Brain microvascular endothelial cell (primary cell): ENCODE measurements around the gene SPECC1L.

ENCODE experiments used
- DNase-seq: peaks from one replicate; pipeline ENCODE4 v3.0.0-alpha.2; 2020
- H3K27ac ChIP-seq: fragments of 250-450 bp; sonication (Bioruptor Pico); 2 replicates; pipeline ENCODE4 v1.5.1; 2020; ENCODE audit warnings: mild to moderate bottlenecking, moderate library complexity
- H3K27me3 ChIP-seq: fragments of 250-450 bp; sonication (Bioruptor Pico); replicated peaks from 2 replicates; pipeline ENCODE4 v1.5.1; 2020; ENCODE audit warnings: mild to moderate bottlenecking
- H3K36me3 ChIP-seq: fragments of 250-450 bp; sonication (Bioruptor Pico); replicated peaks from 2 replicates; pipeline ENCODE4 v1.5.1; 2020; ENCODE audit warnings: mild to moderate bottlenecking
- H3K4me3 ChIP-seq: 2 replicates; pipeline ENCODE4 v1.5.1; 2011; ENCODE audit warnings: low read depth, mild to moderate bottlenecking, control low read depth, low read length, moderate library complexity
- in situ Hi-C: cut with HindIII; loops from 2 replicates; pipeline ENCODE4 v1.10.0; 2017; ENCODE audit warnings: low sequenced_read_pairs, low pct_ligation_motif_present
- TF ChIP-seq, protein P1 (sequence below): IDR thresholded peaks from 2 replicates; pipeline ENCODE4 v1.5.1; 2011; ENCODE audit warnings: low read depth, mild to moderate bottlenecking, moderate library complexity, low read length, control low read depth, inconsistent platforms; ENCODE audit errors: missing control alignments

Gene SPECC1L

DNA sequence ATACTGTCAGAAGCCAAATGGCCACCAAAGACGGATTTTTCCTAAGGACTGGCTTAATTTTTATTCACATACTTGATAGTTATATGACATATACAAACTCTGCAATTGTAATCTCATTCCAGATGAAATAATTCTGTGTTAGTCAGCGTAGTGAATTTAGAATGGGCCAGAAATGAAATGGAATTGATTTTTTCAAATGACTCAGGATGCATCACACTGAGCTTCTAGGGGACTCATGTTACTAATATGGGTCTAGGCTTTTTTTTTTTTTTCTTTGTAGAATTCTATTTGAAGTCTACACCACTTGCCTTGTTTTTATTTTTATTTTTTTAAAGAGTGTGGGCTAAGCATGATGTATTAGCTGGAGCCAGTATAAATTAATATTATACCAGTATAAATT lies 62.7 kb downstream of the SPECC1L start:
- TF ChIP-seq, protein P1, sequence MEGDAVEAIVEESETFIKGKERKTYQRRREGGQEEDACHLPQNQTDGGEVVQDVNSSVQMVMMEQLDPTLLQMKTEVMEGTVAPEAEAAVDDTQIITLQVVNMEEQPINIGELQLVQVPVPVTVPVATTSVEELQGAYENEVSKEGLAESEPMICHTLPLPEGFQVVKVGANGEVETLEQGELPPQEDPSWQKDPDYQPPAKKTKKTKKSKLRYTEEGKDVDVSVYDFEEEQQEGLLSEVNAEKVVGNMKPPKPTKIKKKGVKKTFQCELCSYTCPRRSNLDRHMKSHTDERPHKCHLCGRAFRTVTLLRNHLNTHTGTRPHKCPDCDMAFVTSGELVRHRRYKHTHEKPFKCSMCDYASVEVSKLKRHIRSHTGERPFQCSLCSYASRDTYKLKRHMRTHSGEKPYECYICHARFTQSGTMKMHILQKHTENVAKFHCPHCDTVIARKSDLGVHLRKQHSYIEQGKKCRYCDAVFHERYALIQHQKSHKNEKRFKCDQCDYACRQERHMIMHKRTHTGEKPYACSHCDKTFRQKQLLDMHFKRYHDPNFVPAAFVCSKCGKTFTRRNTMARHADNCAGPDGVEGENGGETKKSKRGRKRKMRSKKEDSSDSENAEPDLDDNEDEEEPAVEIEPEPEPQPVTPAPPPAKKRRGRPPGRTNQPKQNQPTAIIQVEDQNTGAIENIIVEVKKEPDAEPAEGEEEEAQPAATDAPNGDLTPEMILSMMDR: no peak
- in situ Hi-C loops: loop anchor here (25.0 kb wide), 1 partner anchor 179 kb away; no protein-coding TSS in a partner anchor
- DNase-seq: peak; percentile 44
- Histone ChIP-seq H3K36me3 (peaks cover 23% of the 10 kb centered on the region), H3K27ac (no peak overlapping the region), H3K27me3 (no peaks in the 10 kb centered on the region), H3K4me3 (no peak overlapping the region)

DNA sequence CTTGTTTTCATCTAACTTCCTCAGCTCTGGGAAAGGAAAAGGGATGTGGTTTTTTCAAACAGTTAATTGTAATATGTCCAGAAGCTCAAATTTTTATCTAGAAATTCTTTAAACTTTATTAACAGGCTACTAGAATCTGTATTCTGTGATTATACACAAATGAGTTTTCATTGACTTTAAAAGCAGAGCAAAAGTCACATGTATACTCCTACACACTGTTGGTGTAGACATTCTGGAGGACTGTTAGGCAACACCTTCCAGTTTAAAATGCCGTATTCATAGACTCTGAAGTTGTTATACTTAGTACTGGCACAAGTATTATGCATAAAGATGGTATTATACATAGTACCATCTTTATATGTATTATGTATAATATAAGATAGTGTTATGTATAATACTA lies 64.9 kb downstream of the SPECC1L start:
- Histone ChIP-seq H3K4me3 (no peak overlapping the region), H3K36me3 (peaks cover 21% of the 10 kb centered on the region), H3K27me3 (no peaks in the 10 kb centered on the region), H3K27ac (no peak overlapping the region)
- TF ChIP-seq, protein P1: no peak
- DNase-seq: no peak
- in situ Hi-C loops: loop anchor here (25.0 kb wide), 1 partner anchor 177 kb away; no protein-coding TSS in a partner anchor

DNA sequence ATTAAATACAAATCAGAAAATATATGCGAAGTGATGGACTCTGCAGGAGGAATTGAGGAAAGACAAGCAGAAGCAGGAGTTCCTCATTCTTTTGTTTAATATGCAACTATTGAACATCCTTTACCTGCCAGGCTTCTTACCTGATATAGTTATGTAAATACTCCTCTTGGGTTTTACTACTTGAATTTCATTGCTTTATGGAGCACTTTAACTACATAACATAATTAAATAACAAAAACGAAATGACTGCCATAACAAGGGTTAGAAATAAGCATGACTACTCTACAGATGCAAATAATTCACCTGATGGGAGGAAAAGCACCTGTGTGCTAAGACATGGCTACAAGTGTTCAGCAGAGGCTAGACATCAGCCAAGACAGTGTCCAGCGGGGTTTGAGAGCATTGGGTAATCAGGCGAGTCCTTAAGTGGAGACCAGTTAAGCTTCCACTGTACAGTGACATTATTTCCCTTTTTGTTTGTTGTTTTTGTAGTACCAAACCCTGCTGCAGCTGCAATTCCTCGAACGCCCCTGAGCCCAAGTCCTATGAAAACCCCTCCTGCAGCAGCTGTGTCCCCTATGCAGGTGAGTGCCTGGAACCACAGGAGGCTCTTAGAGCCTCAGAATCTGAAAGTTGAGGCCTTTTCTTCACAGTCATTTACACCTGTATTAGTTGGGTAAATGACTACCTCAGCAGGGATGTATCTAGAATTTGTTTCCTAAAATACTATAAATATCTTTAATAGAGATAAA lies 67.4 kb downstream of the SPECC1L start:
- Histone ChIP-seq H3K36me3 (peaks cover 31% of the 10 kb centered on the region), H3K27ac (no peak overlapping the region), H3K4me3 (no peak overlapping the region), H3K27me3 (no peaks in the 10 kb centered on the region)
- no peak for DNase-seq
- TF ChIP-seq, protein P1: no peak
- in situ Hi-C loops: loop anchor here (25.0 kb wide), 1 partner anchor 174 kb away; no protein-coding TSS in a partner anchor

DNA sequence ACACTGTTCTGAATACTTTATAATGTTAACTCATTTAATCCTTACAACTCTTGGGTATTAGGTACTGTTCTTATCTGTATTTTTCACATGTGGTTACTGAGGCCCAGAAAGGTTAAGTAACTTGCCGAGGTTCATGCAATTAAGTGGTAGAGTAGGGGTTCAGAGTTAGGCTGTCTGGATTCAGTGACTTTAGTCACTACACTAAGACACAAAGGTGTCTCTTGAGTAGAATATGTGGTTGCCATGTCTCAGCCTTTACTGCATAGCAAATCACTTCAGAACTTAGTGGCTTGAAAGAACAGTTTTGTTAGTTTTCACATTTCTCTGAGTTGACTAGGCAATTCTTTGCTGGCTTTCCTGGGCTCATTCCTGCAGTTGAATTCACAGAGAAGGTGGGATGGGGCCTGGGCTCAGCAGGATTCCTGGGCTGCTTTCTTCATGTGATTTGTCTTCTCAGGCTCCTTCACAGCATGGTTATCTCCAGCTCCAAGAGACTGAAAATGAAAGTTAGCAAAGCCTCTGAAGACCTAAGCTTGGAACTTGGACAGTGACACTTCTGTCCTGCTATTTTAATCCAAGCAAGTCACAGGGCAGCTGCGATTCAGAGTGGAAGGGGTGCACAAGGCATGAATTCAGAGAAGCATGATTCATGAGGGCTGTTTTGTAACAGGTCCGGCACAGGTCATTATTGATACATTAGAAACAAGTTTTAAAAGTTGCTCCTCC lies 68.3 kb downstream of the SPECC1L start:
- in situ Hi-C loops: loop anchor here (25.0 kb wide), 1 partner anchor 173 kb away; no protein-coding TSS in a partner anchor
- H3K27me3 ChIP-seq: no peaks in the 10 kb centered on the region
- H3K27ac ChIP-seq: no peak overlapping the region
- no peak overlapping the region for H3K4me3 ChIP-seq
- H3K36me3 ChIP-seq: peaks cover 34% of the 10 kb centered on the region
- peak; percentile 48 for DNase-seq
- TF ChIP-seq, protein P1: no peak

DNA sequence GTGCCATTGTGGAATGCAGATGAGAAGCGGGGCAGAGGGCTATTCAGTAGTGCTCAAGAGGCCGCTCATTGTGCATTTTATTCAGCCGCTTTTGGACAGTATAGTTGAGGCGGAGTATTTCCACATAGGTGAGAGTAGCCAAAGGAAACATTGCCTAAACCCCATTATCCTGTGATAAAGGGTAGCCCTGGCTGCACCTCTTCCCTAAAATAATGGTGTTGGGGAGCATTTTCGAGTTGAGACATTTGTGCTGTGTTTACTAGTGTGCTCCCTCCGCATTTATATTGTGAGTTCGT lies 68.8 kb downstream of the SPECC1L start:
- TF ChIP-seq, protein P1: no peak
- H3K4me3 ChIP-seq: no peak overlapping the region
- H3K27me3 ChIP-seq: no peaks in the 10 kb centered on the region
- in situ Hi-C loops: loop anchor here (25.0 kb wide), 1 partner anchor 173 kb away; no protein-coding TSS in a partner anchor
- no peak overlapping the region for H3K27ac ChIP-seq
- peaks cover 34% of the 10 kb centered on the region for H3K36me3 ChIP-seq
- no peak for DNase-seq
